IMR-90 (cell line): ENCODE results near the gene SLC8A1. TPM values are rescaled to one million over a fixed set of nuclear protein-coding genes. Genes with fewer than 3 reads are reported as not detected.

Source experiments
- ATAC-seq: fragments of 200-7000 bp; cut with Tn5 transposase; 2 replicates; pipeline ENCODE4 v1.9.1; 2020; ENCODE audit warnings: low read depth, mild to moderate bottlenecking, moderate library complexity
- BruUV-seq: library from RNA; stranded (reverse); fragments of 400-500 nt; replicated peaks from 2 replicates; lab custom pipeline; 2021; lab: Mats Ljungman, UMichigan
- CTCF ChIA-PET: fragments of 300-600 bp; formaldehyde crosslinking; extraction: SDS; loops from one replicate; lab custom pipeline; 2021; ENCODE audit warnings: antibody characterized with exemption; lab: Yijun Ruan, JAX
- POLR2A ChIA-PET: fragments of 300-600 bp; sonication (Branson Sonifier 250); formaldehyde crosslinking; loops from one replicate; lab custom pipeline; 2022; ENCODE audit warnings: antibody characterized with exemption; ENCODE audit not compliant: unreplicated experiment; lab: Charles Lee
- DNase-seq: peaks from one replicate; pipeline ENCODE4 v3.0.0; 2013
- H2AFZ ChIP-seq: replicated peaks from 2 replicates; pipeline ENCODE3; 2013; ENCODE audit warnings: low read length, mild to moderate bottlenecking; ENCODE audit not compliant: poor library complexity
- H2AK5ac ChIP-seq: 2 replicates; pipeline ENCODE4 v1.6.1; 2013; ENCODE audit warnings: low read depth, low read length, inconsistent platforms
- H2AK9ac ChIP-seq: replicated peaks from 2 replicates; pipeline ENCODE3; 2013; ENCODE audit warnings: mild to moderate bottlenecking, low read depth, low read length, moderate library complexity; ENCODE audit not compliant: poor library complexity
- H2BK120ac ChIP-seq: 2 replicates; pipeline ENCODE4 v1.6.1; 2013; ENCODE audit warnings: low read depth, low read length, inconsistent platforms
- H2BK15ac ChIP-seq: 3 replicates; pipeline ENCODE4 v1.6.1; 2013; ENCODE audit warnings: low read depth, low read length, inconsistent platforms
- H2BK20ac ChIP-seq: 2 replicates; pipeline ENCODE4 v1.6.1; 2013; ENCODE audit warnings: low read depth, mild to moderate bottlenecking, inconsistent platforms, low read length, moderate library complexity
- H2BK5ac ChIP-seq: 2 replicates; pipeline ENCODE4 v1.6.1; 2013; ENCODE audit warnings: mild to moderate bottlenecking, low read depth, low read length, inconsistent platforms; ENCODE audit not compliant: poor library complexity, severe bottlenecking
- H3K14ac ChIP-seq: replicated peaks from 2 replicates; pipeline ENCODE4 v1.6.1; 2013; ENCODE audit warnings: low read depth, low read length, inconsistent platforms
- H3K18ac ChIP-seq: 2 replicates; pipeline ENCODE4 v1.6.1; 2013; ENCODE audit warnings: low read depth, low read length, control low read depth
- H3K23ac ChIP-seq: 2 replicates; pipeline ENCODE4 v1.6.1; 2013; ENCODE audit warnings: low read depth, low read length, inconsistent platforms
- H3K27ac ChIP-seq: 2 replicates; pipeline ENCODE4 v1.5.1; 2013; ENCODE audit warnings: mild to moderate bottlenecking, control low read depth, low read length; ENCODE audit not compliant: insufficient read depth
- H3K27me3 ChIP-seq: 2 replicates; pipeline ENCODE4 v1.6.1; 2013; ENCODE audit warnings: low read length; ENCODE audit not compliant: control insufficient read depth, insufficient read depth
- H3K36me3 ChIP-seq: 2 replicates; pipeline ENCODE4 v1.6.1; 2013; ENCODE audit warnings: low read length, mixed read lengths; ENCODE audit not compliant: control insufficient read depth, insufficient read depth
- H3K4ac ChIP-seq: 2 replicates; pipeline ENCODE4 v1.6.1; 2013; ENCODE audit warnings: low read depth, low read length, inconsistent platforms
- H3K4me1 ChIP-seq: 2 replicates; pipeline ENCODE4 v1.6.1; 2013; ENCODE audit warnings: low read length, mixed read lengths; ENCODE audit not compliant: control insufficient read depth, insufficient read depth
- H3K4me2 ChIP-seq: 2 replicates; pipeline ENCODE4 v1.6.1; 2013; ENCODE audit warnings: low read depth, mild to moderate bottlenecking, control low read depth, low read length, moderate library complexity
- H3K4me3 ChIP-seq: 2 replicates; pipeline ENCODE4 v1.5.1; 2013; ENCODE audit warnings: low read depth, mild to moderate bottlenecking, control low read depth, low read length, moderate library complexity; ENCODE audit not compliant: insufficient read depth
- H3K56ac ChIP-seq: 2 replicates; pipeline ENCODE4 v1.6.1; 2013; ENCODE audit warnings: low read length, inconsistent platforms; ENCODE audit not compliant: insufficient read depth; ENCODE audit errors: extremely low read depth
- H3K79me1 ChIP-seq, 2 experiments: 2 replicates each; pipeline ENCODE4 v1.6.1; 2013; ENCODE audit warnings: low read length in 2 of 2, inconsistent platforms in 1 of 2, low read depth in 1 of 2
- H3K9ac ChIP-seq: 2 replicates; pipeline ENCODE4 v1.6.1; 2013; ENCODE audit warnings: low read depth, low read length, control low read depth
- H3K9me1 ChIP-seq: 2 replicates; pipeline ENCODE4 v1.6.1; 2013; ENCODE audit warnings: low read length, inconsistent platforms; ENCODE audit not compliant: insufficient read depth
- H3K9me3 ChIP-seq: 2 replicates; pipeline ENCODE4 v1.6.1; 2013; ENCODE audit warnings: low read length; ENCODE audit not compliant: control insufficient read depth, insufficient read depth
- H4K20me1 ChIP-seq: 2 replicates; pipeline ENCODE4 v1.6.1; 2013; ENCODE audit warnings: low read length, inconsistent platforms; ENCODE audit not compliant: insufficient read depth
- H4K5ac ChIP-seq: 2 replicates; pipeline ENCODE4 v1.6.1; 2013; ENCODE audit warnings: mild to moderate bottlenecking, low read depth, low read length, control low read depth
- H4K8ac ChIP-seq, 2 experiments: 2 replicates each; pipeline ENCODE4 v1.6.1; 2013; ENCODE audit warnings: low read depth in 2 of 2, low read length in 2 of 2, control low read depth in 1 of 2, inconsistent platforms in 1 of 2
- H4K91ac ChIP-seq: 2 replicates; pipeline ENCODE4 v1.6.1; 2013; ENCODE audit warnings: low read depth, low read length, inconsistent platforms; ENCODE audit not compliant: insufficient read depth
- FOS ChIP-seq: fragments of 150-350 bp; IDR thresholded peaks from 2 replicates; pipeline ENCODE4 v1.6.1; 2016; ENCODE audit warnings: low read depth, low read length
- NFE2L2 ChIP-seq: fragments of 150-350 bp; IDR thresholded peaks from 2 replicates; pipeline ENCODE4 v1.6.1; 2016; ENCODE audit warnings: low read depth, mild to moderate bottlenecking, low read length
- WGBS, 2 experiments: methylation state at CpG; one replicate each; pipeline versions ENCODE4 v1.1.5 to v1.1.7; 2013; ENCODE audit warnings: missing lambda C conversion rate in 2 of 2; ENCODE audit not compliant: insufficient read length in 1 of 2; ENCODE audit errors: extremely low coverage in 2 of 2; 5-methylcytosine and 5-hydroxymethylcytosine counted together
- dilution Hi-C: fragments of 300-500 bp; cut with HindIII; formaldehyde crosslinking; loops from one replicate; pipeline ENCODE4 v1.14.3; 2018; ENCODE audit warnings: low sequenced_read_pairs; ENCODE audit not compliant: unreplicated experiment
- in situ Hi-C: fragments of 300-500 bp; cut with MboI; formaldehyde crosslinking; loops from 3 replicates; pipeline ENCODE4 v1.14.3; 2019; ENCODE audit warnings: low sequenced_read_pairs, inconsistent platforms, mixed read lengths
- intact Hi-C: fragments of 100-400 bp; cut with micrococcal nuclease; formaldehyde crosslinking; loops from 2 replicates; pipeline ENCODE4 v1.10.0; 2022
- polyA plus RNA-seq, 3 experiments: library from polyadenylated mRNA; depleted of rRNA; stranded (reverse); fragments of >200 nt; gene quantifications; 2 replicates each; pipeline ENCODE4 v1.2.3, GENCODE V29; 2012; ENCODE audit warnings: low replicate concordance in 1 of 3
- total RNA-seq: library from RNA; depleted of rRNA; stranded (reverse); fragments of >200 nt; gene quantifications from 2 replicates; pipeline ENCODE4 v1.2.3, GENCODE V29; 2012
- TF ChIP-seq, protein P1 (sequence below): conservative IDR thresholded peaks from 2 replicates; pipeline ENCODE4 v1.5.1; 2012; ENCODE audit warnings: mild to moderate bottlenecking, low read depth, low read length, improper control_type of control experiment

SLC8A1 gene
- total and polyA plus RNA-seq, 2 of the 4 experiments (the other 2 are of a cell fraction) = 7.7 to 57.0 TPM

GRCh38 chr2:40401896-40402295, 50.0 kb downstream of the SLC8A1 start:
- Histone ChIP-seq H3K27ac (no peak overlapping the region), H2AK5ac (peak overlapping the region; percentile 41; the same call in 1 of the 2 replicates), H2BK20ac (peak overlapping the region; percentile 72), H3K4me3 (no peak overlapping the region), H4K5ac (peak overlapping the region; percentile 23; the same call in 1 of the 2 replicates), H4K91ac (0 out of 2 replicates have a peak overlapping the region, but pooled peaks have one; percentile 48), H3K4me2 (peak overlapping the region; percentile 27; the same call in 1 of the 2 replicates), H3K9me3 (no peaks in the 10 kb centered on the region), H3K14ac (peak overlapping the region; percentile 85), H3K27me3 (no peaks in the 10 kb centered on the region), H4K8ac (peak overlapping the region; percentile 6 to 89; a peak in 3 of 4 replicates), H3K23ac (peak overlapping the region; percentile 74), H2BK15ac (peak overlapping the region; percentile 46; the same call in 1 of the 3 replicates), H3K4me1 (peaks cover 9% of the 10 kb centered on the region), H2BK120ac (peak overlapping the region; percentile 91), H2BK5ac (peak overlapping the region; percentile 91), H4K20me1 (no peaks in the 10 kb centered on the region), H3K9ac (no peak overlapping the region), H3K79me1 (peaks cover 26 to 49% of the 10 kb centered on the region in 2 experiments), H3K56ac (no peak overlapping the region), H3K36me3 (no peaks in the 10 kb centered on the region), H2AFZ (peak overlapping the region; percentile 61), H3K4ac (peak overlapping the region; percentile 84), H3K18ac (peak overlapping the region; percentile 82; the same call in 1 of the 2 replicates), H3K9me1 (peaks cover 4% of the 10 kb centered on the region; the same call in 1 of the 2 replicates), H2AK9ac (no peak overlapping the region)
- no CpG with 5 or more reads among the region's 3 CpGs for WGBS, 2 experiments
- no TSS peak for BruUV-seq
- peak; percentile 78 for ATAC-seq
- DNase-seq = peak; percentile 94
- POLR2A ChIA-PET = no interaction called here
- intact Hi-C loops (no loop called here), in situ Hi-C loops (no loop called here), dilution Hi-C loops (no loop called here)
- 0 out of 2 replicates have a peak, but pooled peaks have one; percentile 7 for TF ChIP-seq NFE2L2
- TF ChIP-seq FOS = peak; percentile 60
- TF ChIP-seq, protein P1, sequence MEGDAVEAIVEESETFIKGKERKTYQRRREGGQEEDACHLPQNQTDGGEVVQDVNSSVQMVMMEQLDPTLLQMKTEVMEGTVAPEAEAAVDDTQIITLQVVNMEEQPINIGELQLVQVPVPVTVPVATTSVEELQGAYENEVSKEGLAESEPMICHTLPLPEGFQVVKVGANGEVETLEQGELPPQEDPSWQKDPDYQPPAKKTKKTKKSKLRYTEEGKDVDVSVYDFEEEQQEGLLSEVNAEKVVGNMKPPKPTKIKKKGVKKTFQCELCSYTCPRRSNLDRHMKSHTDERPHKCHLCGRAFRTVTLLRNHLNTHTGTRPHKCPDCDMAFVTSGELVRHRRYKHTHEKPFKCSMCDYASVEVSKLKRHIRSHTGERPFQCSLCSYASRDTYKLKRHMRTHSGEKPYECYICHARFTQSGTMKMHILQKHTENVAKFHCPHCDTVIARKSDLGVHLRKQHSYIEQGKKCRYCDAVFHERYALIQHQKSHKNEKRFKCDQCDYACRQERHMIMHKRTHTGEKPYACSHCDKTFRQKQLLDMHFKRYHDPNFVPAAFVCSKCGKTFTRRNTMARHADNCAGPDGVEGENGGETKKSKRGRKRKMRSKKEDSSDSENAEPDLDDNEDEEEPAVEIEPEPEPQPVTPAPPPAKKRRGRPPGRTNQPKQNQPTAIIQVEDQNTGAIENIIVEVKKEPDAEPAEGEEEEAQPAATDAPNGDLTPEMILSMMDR = no peak
- CTCF ChIA-PET = interaction anchor here (0.7 kb wide), 1 partner anchor 141 kb away, joined by 6 read pairs; no protein-coding TSS in a partner anchor
